ENCODE data around the gene PCBP3.

- TF ChIP-seq POLR2AphosphoS5 (IDR thresholded peaks at IDR 0.05; ENCODE audit: low read depth, low read length), result no peak
- no peak for TF ChIP-seq POLR2A (IDR thresholded peaks at IDR 0.05; ENCODE audit: low read depth, low read length)
- no peak for TF ChIP-seq TAF1 (IDR thresholded peaks at IDR 0.05; ENCODE audit: borderline replicate concordance, low read depth, low read length)
These were observed 160.3 kb downstream of the PCBP3 start for GRCh38 chr21:45803618-45804340.
